ENCODE measurements around the gene TMIGD3.

DNA sequence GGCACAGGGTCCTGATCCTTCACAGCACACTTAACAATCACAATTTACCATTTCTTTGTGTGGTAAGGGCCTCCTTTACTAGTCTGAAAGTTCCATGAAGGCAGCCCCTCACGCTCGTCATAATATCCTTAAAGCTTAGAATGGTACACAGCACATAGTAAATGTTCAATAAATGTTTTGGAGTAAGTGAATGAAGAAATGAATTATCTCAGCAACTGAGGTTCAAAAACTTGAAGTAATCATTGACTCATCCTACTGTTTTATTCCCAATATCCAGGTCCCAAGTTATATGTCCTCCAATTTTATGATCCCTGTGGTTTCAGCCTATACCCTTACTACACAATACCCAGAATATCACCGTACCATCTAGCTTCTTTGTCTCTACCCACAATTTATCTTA, 31.9 kb downstream of the TMIGD3 start:
- TF ChIP-seq, protein P1, sequence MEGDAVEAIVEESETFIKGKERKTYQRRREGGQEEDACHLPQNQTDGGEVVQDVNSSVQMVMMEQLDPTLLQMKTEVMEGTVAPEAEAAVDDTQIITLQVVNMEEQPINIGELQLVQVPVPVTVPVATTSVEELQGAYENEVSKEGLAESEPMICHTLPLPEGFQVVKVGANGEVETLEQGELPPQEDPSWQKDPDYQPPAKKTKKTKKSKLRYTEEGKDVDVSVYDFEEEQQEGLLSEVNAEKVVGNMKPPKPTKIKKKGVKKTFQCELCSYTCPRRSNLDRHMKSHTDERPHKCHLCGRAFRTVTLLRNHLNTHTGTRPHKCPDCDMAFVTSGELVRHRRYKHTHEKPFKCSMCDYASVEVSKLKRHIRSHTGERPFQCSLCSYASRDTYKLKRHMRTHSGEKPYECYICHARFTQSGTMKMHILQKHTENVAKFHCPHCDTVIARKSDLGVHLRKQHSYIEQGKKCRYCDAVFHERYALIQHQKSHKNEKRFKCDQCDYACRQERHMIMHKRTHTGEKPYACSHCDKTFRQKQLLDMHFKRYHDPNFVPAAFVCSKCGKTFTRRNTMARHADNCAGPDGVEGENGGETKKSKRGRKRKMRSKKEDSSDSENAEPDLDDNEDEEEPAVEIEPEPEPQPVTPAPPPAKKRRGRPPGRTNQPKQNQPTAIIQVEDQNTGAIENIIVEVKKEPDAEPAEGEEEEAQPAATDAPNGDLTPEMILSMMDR (IDR thresholded peaks at IDR 0.05) = no peak
- no peak for TF ChIP-seq POLR2AphosphoS5 (IDR thresholded peaks at IDR 0.05)
- TF ChIP-seq POLR2A (IDR thresholded peaks at IDR 0.05) = no peak
- TF ChIP-seq EP300 (IDR thresholded peaks at IDR 0.05) = no peak

Measured in sigmoid colon (tissue), 4 donors.